NK-92 (cell line): Measurements from ENCODE around the gene NAXD.
"Not testable (repeated sequence)": the region's sequence is repeated elsewhere in the genome, so short reads cannot be mapped to it uniquely, and the experiment has no call there.

Experiments used
- DNase-seq: peaks from one replicate; lab custom pipeline; 2025; ENCODE audit not compliant: unreplicated experiment; lab: John Stamatoyannopoulos, UW

Gene NAXD

DNA sequence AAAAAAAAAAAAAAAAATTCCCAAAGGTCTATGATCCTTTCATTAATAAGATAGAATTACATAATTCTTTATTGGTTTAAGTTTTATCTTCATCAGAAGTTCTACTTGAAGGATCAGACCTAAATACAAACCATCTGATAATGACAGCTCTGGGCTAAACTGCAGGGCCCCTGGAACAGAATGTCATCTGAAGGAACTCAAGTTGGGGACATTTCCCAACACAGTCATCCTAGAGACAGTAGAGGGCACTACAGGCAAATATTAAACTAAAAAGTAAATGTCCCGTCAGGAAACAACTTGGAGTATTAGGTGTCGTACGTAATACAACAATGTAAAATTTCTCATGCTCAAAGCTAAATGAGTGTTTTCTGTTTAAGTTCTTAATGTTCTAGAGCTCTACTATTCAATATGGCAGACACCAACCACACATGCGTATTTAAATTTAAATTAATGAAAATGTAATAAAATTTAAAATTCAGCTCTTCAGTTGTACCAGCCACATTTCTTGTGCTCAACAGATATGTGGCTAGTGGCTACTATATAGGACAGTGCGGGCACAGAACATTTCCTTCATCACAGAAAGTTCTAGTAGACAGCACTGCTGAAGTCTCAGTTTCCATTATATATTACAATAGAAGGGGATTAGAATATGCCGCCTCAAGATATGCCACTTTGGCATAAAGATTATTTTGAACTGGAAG is 21.8 kb upstream of the NAXD start:
- DNase-seq, result no peak

DNA sequence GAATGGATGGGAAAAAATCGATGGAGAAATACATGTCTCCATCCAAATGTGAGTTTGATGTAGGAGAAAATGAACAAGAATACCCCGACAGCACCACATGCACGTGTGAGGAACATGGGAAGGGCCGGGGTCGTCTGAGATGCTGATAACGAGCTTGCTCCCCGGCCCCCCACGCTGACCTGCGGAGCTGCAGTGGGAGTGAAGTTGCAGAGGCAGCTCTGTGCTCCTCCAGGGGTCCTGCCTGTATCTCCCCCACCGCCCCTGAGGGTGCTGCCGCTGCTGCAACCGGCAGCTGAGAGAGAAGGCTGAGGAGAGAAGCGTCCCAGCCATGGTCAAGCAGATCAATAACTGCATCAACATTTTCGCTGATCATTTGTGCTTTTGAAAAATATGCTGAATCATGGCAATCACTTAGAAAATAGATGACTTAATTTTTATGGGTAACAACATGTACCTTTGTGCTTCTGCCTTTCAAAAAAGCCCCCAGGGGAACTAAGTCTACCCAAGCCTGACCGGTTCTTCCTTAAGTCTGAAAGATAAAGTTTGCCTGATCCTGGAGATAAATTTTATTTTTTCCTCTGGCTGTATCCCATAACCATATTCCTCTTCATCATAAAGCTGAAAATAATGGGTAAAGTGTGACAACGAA is 18.2 kb upstream of the NAXD start:
- DNase-seq, result no peak

DNA sequence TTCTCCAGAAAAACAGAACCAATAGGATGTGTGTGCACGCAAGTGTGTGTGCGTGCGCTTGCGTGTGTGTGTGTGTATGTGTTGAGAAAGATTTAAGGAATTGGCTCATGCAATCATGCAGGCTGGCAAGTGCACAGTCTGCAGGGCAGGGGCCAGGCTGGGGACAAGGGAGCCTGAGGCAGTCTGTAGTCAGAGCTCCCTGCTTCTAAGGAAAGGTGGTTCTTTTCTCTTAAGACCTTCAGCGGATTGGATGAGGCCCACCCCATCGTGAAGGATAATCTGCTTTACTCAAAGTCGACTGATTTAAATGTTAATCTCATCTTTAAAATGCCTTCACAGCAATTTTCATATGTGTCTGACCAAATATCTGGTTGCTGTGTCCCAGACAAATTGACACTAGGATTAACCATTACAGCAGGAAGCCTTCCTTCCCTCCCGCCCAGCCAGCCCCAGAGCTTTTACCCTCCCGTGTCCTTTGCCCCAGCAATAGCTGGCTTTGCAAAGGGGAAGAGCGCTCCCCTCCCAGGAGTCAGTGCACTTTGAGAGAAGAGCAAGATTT is 15.0 kb upstream of the NAXD start:
- no peak for DNase-seq

DNA sequence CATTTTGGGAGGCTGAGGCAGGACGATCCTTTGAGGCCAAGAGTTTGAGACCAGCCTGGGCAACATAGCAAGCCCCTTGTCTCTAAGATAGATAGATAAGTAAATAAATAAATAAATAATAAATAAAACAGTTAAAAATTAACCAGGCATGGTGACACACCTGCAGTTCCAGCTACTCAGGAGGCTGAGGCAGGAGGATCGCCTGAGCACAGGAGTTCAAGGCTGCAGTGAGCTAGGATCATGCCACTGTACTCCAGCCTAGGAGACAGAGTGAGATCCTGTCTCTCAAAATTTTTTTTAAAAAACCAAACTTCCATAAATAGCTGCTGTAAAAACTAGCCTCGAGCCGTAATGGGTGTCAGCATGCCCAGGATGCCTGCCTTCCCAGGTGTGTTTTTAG is 14.4 kb upstream of the NAXD start:
- no peak for DNase-seq

DNA sequence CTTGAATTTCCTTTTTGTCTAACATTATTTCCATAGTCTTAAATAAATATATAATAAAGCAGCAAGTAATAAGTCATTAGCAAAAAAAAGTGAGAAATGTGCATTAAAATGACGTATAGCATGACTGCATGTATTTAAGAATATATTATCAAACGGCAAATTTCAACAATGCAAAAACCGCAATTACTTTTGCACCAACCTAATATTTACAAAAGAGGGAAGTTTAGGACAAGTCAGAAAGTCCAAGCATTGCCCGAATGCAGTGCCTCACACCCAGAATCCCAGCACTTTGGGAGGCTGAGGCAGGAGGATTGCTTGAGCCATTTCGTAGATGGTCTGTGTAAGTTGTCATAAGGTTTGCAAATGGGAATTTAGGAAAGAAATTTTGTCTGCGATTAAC is 10.2 kb upstream of the NAXD start:
- no peak for DNase-seq

DNA sequence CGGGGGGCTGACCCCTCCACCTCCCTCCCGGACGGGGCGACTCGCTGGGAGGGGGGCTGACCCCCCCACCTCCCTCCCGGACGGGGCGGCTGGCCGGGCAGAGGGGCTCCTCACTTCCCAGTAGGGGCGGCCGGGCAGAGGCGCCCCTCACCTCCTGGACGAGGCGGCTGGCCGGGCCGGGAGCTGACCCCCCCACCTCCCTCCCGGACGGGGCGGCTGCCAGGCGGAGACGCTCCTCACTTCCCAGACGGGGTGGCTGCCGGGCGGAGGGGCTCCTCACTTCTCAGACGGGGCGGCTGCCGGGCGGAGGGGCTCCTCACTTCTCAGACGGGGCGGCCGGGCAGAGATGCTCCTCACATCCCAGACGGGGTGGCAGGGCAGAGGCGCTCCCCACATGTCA is 9.1 kb upstream of the NAXD start:
- DNase-seq, result not testable (repeated sequence)

DNA sequence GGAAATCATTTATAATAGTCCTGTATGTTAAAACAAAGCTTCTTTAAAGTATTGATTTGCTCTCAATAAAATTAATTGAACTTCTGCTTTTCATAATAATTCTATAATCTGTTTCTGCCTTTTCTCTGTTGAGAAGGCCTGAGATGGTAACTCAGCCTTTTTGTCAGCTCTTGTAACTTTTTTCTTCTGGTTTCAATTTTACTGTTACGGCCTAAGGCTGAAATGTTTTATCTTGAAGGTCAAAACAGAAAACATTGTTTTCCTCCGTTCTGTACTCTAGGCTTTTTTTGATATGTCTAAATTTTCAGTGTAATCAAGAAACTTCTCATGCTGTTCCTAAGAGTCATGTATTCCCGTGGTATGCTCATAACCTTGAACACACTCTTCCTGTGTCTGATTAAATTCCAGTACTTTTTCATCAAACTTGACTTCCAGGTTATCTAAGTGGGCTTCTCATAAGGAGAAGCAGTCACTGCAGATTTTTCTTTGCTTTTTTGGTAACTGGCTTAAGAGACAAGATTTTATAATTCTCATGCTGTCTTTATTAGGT is 7.6 kb upstream of the NAXD start:
- no peak for DNase-seq

DNA sequence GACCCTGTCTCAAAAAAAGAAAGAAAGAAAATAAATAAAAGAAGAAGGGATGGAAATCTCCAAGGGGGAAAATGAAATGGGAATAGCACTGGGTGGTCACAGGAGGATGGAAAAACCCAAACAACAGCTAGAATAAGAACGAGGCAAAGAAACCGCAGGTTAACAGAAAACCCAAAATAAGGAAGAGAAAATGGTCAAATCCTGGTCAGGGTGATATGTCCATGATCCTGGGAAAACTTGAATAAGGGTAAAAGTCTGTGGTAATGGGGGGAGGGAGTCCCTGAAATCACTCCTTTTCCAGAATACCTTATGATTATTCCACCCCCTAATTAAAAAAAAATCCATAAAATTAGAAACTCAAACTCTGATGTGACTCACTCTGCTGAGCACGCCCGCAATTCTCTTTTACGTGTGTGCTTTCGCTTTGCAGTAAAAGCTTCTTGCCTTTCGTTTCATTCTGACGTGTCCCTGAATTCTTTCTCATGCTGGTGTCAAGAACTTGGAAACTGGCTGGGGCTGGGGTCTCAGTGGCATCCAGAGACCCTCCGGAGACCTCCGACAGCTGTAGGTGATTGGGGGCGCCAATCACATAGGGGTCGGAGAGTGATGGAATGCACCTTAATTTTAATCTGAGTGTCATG is 4.3 kb upstream of the NAXD start:
- DNase-seq, result no peak

DNA sequence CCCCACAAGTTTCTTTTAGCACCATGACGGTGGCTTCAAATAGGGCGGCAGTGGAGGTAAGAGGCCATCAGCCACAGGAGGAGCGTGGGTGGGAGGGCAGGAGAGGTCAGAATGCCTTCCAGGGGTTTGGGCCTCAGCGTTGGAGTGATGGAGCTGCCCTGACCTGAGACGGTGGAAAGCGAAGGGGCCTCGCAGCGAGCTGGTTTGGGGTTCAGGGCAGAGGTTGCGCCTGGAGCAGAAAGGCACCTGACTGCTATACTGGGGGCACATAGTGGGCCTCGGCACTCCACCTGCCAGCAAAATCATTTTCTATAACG is 382 bp upstream of the NAXD start:
- DNase-seq, result no peak

DNA sequence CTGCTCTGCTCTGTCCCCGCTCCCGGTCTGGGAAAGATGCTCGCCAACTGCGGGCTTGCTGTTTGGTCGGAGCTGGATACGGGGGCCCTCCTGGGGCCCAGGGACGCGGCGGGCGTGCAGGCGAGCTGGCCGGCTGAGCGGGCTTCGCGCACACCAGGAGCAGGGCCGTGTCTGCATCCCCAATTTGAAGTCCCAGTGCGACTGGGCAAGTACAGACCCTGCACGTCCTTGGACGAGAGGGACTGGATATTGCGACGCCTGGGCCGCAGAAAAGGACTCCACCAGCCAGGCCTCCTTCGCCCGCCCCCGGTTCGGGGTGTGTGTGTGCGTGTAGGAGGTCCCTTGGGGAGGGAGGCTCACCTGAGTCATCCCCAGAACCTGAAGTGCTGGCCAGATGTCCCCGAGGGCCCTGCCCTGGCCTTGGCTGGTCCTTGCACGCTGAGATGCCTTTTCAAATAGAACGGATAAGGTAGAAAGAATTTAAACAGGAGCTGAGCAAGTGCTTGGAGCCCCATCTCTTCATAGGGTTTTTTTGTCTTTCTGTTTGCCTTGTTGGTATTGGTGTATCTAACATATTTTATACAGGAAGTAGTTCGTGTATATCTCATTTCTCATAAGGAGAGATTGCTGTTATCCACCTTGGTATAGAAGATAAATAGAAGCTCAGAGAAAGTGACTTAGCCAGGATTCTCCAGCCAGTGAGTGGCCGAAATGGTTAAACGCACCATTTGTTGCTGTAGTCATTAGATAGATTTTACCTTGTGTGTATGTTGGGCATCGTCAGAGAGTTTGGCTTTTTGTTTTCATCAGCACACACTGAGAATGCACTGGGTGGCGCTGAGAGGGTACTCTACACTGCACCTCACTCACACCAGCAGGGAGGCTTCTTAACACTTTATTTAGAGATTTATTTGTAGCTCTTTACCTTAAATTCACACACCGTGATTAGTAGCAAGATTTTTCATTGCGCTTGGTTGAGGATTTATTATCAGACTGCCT is 1.1 kb downstream of the NAXD start:
- no peak for DNase-seq

DNA sequence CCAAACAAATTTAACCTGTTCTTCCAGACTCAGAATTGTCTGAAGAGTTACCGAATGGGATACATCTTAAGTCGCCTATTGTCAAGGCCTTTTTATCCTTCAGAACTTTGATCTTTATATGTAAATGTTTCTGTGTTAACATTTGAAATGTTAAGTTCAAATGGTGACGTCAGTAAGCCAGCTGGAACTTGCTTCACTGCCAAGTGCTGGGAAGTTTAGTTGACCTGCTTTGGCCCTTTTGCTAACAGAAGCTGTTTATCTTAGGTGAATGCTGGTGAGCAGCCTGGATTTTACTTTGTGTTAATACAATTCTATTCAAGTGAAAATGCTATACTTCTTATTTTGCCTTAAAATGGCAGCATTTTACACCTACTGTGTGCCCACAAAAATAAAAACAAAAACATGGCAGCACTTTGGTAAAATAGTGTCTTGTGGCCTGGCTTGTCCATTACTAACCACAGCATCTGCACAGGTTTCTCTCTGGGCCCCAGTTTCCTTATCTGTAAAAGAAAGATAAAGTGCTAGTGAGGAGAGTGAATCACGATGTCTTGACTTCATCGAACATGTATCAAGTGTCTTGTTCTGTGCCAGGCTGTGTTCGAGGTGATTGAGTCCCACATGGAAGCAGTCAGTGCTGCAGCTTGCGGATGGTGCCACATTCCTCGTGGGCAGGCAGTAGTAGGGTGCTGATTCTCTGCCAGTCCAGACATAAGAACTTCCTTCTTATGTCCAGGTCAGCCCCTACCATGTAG is 2.2 kb downstream of the NAXD start:
- no peak for DNase-seq

DNA sequence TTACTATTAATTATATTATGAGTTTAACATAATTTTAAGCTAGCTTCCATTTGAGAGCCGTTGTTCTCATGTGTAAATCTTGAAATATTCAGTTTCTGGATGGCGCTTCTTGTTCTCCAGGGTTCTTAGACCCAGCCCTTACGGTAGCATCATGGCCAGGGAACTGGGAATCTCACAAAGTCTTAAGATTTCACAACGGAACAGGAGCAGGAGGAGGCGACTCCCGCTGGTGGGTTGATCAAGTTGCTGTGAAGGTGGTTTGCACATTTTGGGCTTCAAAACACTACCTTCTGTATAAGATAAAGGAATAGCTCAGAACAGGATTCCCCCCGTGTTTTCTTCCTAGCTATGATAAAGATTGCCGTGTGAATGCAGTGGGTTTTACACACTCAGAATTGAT is 2.8 kb downstream of the NAXD start:
- no peak for DNase-seq

DNA sequence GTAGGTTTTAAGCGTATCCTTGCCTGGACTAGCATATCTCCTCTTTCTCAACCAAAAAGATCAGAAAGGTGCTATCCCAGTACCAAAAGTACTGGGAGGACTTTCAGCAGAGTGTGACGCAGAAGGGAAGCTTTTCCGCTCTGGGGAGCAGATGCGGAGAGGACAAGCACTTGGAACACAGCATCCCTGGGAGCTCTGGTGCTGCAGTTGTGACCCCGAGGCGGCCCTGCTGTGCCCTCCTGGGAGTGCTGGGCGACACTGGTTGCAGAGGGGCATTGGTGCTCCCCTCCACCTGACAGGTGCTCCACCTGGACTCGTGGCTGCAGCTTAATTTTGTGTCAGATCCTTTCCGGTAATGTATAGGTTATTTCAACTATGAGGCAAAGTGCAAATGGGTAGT is 3.4 kb downstream of the NAXD start:
- DNase-seq, result no peak

DNA sequence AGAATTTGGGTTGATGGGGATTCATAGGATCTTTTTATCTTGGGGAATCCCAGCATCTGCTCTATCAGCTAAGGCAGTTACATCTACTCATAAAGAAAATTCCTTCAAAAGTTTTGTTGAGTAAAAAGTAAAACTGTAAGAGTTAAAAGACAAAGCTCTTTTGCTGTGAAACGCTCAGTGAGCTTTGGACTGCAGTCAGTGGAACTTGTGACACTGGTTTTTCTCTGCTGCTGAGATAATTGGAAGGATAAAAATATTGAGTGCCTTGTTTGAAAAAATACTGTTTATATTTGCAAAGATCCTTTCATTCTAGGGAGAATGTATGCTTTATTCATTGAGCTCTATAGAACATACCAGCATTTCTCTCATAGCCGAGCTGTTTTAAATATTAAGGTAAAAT is 5.3 kb downstream of the NAXD start:
- no peak for DNase-seq

DNA sequence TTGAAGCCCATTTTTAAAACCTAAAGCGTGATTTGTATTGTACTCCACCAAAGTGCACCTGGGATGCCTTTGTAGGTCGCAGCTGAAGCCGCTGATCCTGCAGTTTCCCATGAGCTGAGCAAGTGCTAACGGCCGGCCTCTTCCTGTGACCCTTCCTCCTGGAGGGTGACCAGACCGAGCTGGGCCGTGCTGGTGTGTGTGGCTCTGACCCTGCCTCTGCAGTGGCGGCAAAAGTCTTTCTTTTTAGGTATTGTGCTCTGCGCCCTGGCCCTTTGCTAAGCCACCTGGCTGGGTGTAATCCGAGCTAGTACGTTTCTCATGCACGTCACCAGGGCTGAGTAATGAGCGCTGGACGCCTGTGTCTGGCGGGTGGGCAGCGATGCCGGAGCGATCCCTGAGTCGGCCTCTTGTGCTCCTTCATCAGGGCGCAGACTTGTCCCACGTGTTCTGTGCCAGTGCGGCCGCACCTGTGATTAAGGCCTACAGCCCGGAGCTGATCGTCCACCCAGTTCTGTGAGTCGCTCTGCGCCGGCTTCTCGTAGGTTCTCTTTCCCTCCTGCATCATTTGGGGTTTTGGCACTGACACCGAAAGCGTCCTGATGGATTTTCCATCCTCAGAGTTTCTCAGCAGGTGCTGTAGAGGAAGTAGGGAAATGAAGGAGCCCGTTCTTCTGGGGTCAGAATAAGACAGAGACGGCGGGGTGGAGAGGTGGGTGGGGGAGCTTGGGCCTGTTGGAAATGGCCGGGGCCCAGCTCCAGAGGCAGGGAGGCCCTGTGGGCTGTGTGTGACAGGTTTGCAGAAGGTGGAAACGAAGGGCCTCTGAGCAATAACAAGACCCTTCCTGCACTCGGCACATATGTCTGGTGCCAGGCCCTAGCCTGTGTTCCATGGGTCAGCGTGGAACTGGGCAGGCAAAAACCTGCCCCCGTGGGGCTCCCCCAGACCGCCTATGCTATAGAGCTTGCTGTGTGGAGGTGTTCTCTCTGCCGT is 9.7 kb downstream of the NAXD start:
- DNase-seq, result no peak

DNA sequence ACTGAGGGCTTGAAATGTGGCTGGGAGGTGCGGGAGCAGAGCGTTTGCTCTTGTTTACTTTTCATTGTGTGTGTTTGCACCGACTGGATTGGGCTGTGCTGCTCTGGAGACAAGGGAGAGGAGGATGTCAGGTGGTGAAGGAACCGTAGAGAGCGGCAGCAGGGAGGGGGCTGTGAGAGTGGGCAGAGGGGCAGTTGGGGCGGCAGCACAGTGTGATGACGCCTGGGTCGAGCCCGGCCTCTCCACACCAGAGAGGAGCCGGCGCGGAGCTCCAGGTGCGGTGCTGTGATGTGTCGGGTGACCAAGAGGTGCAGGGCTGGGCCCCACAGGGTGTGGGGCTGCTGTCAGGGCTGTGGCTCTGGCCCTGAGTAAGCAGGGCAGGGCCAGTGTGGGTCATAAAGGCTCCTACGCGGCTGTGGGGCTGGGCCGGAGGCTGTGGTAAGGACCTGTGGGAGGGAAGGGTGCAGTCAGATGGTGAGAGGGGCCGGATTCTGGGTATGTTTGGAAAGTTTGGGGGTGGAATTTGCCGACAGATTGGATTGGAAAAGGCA is 10.5 kb downstream of the NAXD start:
- no peak for DNase-seq

DNA sequence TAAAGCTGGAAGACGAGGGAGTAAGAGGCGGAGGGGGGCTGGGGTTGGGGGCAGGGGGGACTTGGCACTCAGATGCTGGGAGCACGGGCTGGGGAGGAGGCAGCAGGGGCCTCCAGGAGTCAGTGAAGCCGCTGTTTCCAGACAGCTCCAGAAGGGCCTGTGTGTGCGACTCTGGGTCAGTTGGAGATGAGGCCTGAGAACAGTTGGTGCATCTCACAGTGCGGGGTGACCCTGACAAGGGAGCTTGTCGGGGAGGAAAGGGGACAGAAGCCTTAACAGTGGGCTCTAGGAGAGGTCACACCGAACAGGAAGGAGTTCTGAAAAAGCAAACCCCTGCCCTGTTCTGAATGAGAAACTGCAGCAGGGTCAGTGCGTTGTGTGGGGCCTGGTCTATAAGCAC is 11.2 kb downstream of the NAXD start:
- no peak for DNase-seq

DNA sequence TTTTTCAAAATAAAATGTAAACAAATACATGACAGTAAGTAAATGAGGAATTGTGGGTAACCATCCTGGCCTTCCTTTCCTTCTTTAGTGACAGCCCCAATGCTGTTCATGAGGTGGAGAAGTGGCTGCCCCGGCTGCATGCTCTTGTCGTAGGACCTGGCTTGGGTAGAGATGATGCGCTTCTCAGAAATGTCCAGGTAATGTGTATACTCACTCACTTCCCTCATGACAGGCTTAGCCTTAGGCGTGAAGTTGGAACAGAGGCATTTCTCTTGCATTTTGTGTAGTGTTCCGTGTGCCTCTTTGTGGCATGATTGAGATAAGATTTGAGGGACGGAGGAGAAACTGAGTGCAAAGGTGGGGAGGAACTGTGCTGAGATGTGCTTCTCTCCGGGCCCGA is 12.0 kb downstream of the NAXD start:
- DNase-seq, result no peak
